ENCODE data around the gene POU2F2.

POU2F2 gene

GRCh38 chr19:42154471-42155323, 22.5 kb upstream of the POU2F2 start:
- no peak for DNase-seq (ENCODE audit: low read depth)

GRCh38 chr19:42153672-42154433, 21.6 kb upstream of the POU2F2 start:
- no peak for DNase-seq (ENCODE audit: low read depth)

GRCh38 chr19:42152910-42153671, 20.8 kb upstream of the POU2F2 start:
- no peak for DNase-seq (ENCODE audit: low read depth)

GRCh38 chr19:42151782-42152684, 19.8 kb upstream of the POU2F2 start:
- DNase-seq (ENCODE audit: low read depth) = no peak

- DNase-seq (ENCODE audit: low read depth) = no peak
Measured at GRCh38 chr19:42150911-42151361, 18.7 kb upstream of the POU2F2 start.

GRCh38 chr19:42150364-42150763, 18.1 kb upstream of the POU2F2 start:
- DNase-seq (ENCODE audit: low read depth) = no peak

GRCh38 chr19:42149447-42150202, 17.4 kb upstream of the POU2F2 start:
- DNase-seq (ENCODE audit: low read depth) = no peak

- no peak for DNase-seq (ENCODE audit: low read depth)
Measured at GRCh38 chr19:42148266-42148665, 16.0 kb upstream of the POU2F2 start.

GRCh38 chr19:42143341-42144234, 11.3 kb upstream of the POU2F2 start:
- no peak for DNase-seq (ENCODE audit: low read depth)

- no peak for DNase-seq (ENCODE audit: low read depth)
Measured at GRCh38 chr19:42140125-42140754, 8.0 kb upstream of the POU2F2 start.

GRCh38 chr19:42134535-42135070, 2.4 kb upstream of the POU2F2 start:
- no peak for DNase-seq (ENCODE audit: low read depth)

GRCh38 chr19:42132851-42133528, 744 bp upstream of the POU2F2 start:
- peak; percentile 77 for DNase-seq (ENCODE audit: low read depth)

GRCh38 chr19:42131149-42132029, 857 bp downstream of the POU2F2 start:
- DNase-seq (ENCODE audit: low read depth) = no peak

GRCh38 chr19:42130254-42130573, 2.0 kb downstream of the POU2F2 start:
- DNase-seq (ENCODE audit: low read depth) = no peak

GRCh38 chr19:42129399-42130253, 2.6 kb downstream of the POU2F2 start:
- no peak for DNase-seq (ENCODE audit: low read depth)

GRCh38 chr19:42126574-42126973, 5.7 kb downstream of the POU2F2 start:
- DNase-seq (ENCODE audit: low read depth) = no peak
